HG03280 (cell line): ENCODE results near the gene PRKACB.

Experiments
- ATAC-seq: cut with Tn5 transposase; IDR thresholded peaks from one replicate; pipeline ENCODE4 v1.9.1; 2021; ENCODE audit warnings: mild to moderate bottlenecking, moderate library complexity; ENCODE audit not compliant: unreplicated experiment

PRKACB gene

DNA sequence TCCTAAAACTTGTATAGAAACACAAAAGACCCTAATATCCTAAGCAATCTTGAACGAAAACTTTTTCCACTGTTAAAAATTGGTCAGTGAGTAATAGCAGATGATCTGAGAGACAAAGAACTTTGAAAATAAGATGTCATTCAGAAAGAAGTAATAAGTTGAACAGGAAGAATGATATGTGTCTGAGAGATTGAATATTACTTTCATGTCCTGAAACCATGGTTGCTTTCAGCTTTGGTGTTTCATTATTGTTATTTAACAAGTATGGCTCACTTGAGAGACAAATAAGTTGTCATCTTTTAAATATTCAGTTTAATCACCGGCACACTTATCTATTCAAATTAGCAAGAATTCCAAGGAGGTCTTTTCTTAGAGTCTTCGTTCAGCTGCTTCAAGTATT lies 11.4 kb downstream of the PRKACB start:
- no peak for ATAC-seq

- ATAC-seq, result no peak
Observed at GRCh38 chr1:84156210-84156621, 12.1 kb downstream of the PRKACB start.

DNA sequence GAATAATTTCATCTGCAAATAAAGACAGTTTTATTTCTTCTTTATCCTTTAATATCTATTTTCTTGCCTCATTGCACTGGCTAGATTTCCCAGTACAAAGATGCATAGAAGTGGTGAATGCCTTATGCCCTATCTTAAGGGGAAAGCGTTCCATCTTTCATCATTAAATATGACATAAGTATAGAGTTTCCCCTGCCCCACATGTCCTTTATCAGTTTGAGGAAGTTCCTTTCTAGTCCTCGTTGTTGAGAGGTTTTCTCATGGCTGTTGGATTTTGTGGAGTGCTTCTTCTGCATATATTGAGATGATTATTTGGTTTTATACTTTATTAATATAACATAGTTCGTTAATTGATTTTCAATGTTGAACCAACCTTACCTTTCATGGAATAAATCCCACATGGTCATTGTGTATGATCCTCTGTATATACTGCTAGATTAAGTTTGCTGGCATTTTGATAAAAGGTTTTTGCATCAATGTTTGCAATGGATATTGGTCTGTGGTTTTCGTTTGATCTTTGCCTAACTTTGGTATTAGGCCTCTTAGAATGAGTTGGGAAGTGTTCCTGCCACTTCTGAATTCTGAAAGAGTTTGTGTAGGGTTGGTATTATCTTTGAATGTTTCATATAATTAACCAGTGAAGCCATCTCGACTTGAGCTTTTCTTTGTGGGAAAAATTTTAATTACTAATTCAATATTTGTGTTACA lies 15.6 kb downstream of the PRKACB start:
- no peak for ATAC-seq

DNA sequence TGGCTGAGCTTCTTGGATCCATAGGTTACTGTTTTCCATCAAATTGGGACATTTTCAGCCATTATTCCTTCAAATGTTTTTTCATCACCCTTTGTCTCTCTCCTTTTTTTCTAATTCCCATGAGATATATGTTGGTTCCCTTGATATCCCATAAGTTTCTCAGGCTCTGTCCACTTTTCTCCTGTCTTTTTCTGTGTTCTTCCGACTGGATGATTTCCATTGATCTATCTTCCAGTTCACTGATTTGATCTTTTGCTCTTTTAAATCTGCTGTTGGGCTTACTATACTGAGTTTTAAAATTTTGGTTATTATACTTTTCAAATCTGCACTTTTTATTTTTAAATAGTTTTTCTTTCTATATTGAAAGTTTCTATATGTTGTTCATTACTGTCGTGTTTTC lies 18.2 kb downstream of the PRKACB start:
- no peak for ATAC-seq

- no peak for ATAC-seq
Observed at GRCh38 chr1:84163123-84163931, 19.3 kb downstream of the PRKACB start.

DNA sequence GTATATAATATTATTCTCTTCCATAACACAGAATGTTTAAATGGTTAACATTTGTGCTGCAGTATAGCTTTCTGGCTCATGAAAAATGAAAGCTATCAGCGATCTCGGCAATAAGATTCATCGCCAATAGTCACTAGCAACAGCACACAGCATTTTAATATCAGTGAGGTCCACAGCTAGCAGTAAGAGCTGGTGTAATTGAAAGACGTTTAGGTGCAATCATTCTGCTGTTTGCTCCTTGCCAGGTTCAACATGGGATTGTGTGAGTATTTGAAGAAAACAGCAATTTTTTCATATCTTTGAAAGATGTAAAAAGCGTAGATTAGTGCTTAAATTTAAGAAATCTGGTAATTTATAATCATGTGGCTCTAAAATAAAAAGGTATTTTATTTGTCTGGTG lies 20.1 kb downstream of the PRKACB start:
- ATAC-seq, result no peak

- no peak for ATAC-seq
Observed at GRCh38 chr1:84164567-84165021, 20.5 kb downstream of the PRKACB start.

GRCh38 chr1:84165601-84166000 lies 21.5 kb downstream of the PRKACB start:
- no peak for ATAC-seq

GRCh38 chr1:84166797-84167196 lies 22.7 kb downstream of the PRKACB start:
- ATAC-seq, result no peak

- no peak for ATAC-seq
Observed at GRCh38 chr1:84168783-84169182, 24.7 kb downstream of the PRKACB start.

DNA sequence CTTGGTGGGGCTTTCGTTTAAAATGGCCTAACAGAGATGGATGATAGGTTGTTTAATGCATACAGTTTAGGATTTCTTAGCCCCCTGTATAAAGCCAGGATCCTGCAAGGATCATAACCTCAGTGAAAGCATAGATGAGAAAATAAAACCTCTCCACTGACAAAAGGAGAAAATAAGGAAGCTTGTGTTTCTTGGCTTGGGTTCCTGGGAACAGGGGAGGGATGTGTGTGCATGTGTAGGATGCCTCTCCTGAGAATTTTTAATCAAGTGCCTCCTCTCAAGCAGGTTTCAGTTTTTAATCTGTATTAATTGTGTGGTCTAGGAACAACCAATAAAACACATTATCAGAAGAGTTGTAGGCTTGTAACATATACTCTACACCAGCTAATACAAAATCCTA lies 26.1 kb downstream of the PRKACB start:
- ATAC-seq, result no peak

- no peak for ATAC-seq
Observed at GRCh38 chr1:84171481-84171880, 27.4 kb downstream of the PRKACB start.

- ATAC-seq, result no peak
Observed at GRCh38 chr1:84174051-84174556, 30.0 kb downstream of the PRKACB start.

DNA sequence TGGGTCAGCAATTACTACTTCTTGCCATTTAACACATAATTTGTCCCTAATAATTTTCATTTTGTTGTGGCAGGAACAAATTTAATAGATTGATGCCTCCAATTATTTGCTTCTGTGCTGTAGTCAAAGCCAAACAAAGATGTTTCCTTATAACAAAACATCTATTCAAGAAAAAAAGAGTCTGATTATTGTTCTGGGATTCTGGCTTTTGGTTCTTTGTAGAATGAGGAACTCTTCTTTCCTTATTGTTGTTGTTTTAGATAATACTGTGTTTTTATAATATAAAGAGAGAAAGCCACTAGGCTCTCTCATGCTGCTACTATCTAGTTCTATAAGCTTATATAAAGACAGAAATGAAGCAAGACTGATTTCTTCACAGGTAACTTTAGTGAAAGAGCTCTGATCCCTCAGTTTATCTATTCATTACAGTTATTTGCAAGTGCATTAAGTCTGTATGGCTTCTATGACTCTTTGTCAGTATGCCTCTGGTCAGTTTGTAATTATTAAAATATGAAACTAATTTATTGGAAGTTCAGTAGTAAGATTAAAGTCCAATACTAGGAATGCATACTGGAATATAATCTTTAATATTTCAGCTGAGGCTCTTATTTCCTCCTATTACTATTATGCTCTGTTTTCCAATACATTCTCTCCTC lies 37.4 kb downstream of the PRKACB start:
- no peak for ATAC-seq

- ATAC-seq, result no peak
Observed at GRCh38 chr1:84190455-84190854, 46.4 kb downstream of the PRKACB start.

GRCh38 chr1:84192681-84193080 lies 48.6 kb downstream of the PRKACB start:
- ATAC-seq, result no peak

- ATAC-seq, result no peak
Observed at GRCh38 chr1:84198832-84199231, 54.8 kb downstream of the PRKACB start.

GRCh38 chr1:84199257-84199656 lies 55.2 kb downstream of the PRKACB start:
- ATAC-seq, result no peak

DNA sequence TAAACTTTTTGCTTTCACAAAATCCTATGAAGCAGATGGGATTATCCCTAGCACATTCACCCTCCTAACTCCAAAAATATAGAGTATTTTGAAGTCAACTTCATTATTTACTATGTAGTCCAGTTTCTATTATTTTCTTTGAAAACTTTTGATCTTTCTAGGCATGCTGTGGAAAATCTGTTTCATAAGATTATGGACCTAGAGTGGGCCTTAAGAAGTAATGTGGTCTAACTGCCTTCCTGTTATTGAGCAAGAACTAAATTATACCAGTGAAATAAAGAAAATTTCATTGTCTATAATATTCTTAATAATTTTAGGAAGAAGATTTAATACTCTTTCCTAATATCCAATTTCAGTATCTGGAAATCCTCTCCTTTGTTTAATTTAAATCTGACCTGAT lies 58.1 kb downstream of the PRKACB start:
- ATAC-seq, result no peak

GRCh38 chr1:84206375-84206774 lies 62.3 kb downstream of the PRKACB start:
- ATAC-seq, result no peak

GRCh38 chr1:84208935-84209334 lies 64.9 kb downstream of the PRKACB start:
- no peak for ATAC-seq
